Measurements from ENCODE around the gene TAS2R60. TPM values are rescaled to one million over a fixed set of nuclear protein-coding genes. Genes with fewer than 3 reads are reported as not detected.

TAS2R60 gene
- total and polyA plus RNA-seq, 2 donors from 2014 or later = not detected

DNA sequence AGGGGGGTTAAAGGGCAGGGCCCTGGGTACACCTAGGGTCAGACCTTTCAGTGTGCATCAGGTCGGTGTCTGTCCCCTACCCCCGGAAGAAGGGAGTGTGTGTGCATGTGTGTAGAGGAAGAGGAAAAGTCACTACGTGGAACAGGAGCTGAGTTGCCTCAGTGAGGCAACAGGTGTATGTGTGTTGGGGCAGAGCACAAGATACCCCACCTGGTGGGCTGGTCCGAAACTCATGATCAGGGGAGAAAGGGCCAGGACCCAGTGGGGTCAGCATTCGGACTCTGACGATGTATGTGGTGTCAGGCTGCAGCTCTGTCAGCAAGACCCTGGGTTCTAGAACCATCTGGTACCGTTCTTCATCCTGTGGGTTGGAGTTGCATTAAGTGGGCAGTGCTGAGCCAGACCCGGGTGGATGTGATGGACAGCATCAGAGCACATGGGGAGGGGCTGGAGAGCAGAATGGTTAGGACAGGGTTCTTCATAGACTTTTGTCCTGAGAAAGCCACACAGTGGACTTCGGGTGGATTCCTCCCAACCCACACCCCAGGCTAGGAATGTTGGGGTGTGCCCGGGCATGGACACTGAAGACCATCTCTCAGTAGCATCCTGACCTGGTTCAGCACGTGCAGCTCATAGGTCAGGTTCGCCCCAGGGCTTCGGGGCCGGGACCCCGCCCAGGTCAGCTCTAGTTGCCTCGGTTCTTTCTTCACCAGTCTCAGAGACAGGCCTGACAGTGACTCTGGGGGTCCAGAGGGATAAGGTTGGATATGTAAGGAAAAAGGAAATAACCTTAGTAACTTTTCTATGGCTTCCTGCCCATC lies 45.3 kb upstream of the TAS2R60 start:
- TF ChIP-seq, protein P1, sequence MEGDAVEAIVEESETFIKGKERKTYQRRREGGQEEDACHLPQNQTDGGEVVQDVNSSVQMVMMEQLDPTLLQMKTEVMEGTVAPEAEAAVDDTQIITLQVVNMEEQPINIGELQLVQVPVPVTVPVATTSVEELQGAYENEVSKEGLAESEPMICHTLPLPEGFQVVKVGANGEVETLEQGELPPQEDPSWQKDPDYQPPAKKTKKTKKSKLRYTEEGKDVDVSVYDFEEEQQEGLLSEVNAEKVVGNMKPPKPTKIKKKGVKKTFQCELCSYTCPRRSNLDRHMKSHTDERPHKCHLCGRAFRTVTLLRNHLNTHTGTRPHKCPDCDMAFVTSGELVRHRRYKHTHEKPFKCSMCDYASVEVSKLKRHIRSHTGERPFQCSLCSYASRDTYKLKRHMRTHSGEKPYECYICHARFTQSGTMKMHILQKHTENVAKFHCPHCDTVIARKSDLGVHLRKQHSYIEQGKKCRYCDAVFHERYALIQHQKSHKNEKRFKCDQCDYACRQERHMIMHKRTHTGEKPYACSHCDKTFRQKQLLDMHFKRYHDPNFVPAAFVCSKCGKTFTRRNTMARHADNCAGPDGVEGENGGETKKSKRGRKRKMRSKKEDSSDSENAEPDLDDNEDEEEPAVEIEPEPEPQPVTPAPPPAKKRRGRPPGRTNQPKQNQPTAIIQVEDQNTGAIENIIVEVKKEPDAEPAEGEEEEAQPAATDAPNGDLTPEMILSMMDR (IDR thresholded peaks at IDR 0.05; ENCODE audit: borderline replicate concordance, extremely low read depth, insufficient read depth) = no peak
- Histone ChIP-seq H3K4me3 (ENCODE audit: low read length in 3 of 3) (no peak overlapping the region), H3K4me1 (ENCODE audit: control insufficient read depth in 2 of 3, insufficient read depth in 2 of 3, low read depth in 1 of 3, low read length in 3 of 3) (peaks cover 0 to 14% (median 0%) of the 10 kb centered on the region in 3 donors), H3K36me3 (ENCODE audit: control insufficient read depth in 2 of 3, insufficient read depth in 3 of 3, low read length in 3 of 3) (peaks cover 0 to 5% (median 0%) of the 10 kb centered on the region in 3 donors), H3K9me3 (ENCODE audit: control insufficient read depth in 2 of 3, insufficient read depth in 1 of 3, low read length in 3 of 3) (no peaks in the 10 kb centered on the region), H3K27me3 (ENCODE audit: control insufficient read depth, insufficient read depth, low read length) (no peaks in the 10 kb centered on the region), H3K9ac (ENCODE audit: low read length in 3 of 3) (no peak overlapping the region), H3K27ac (ENCODE audit: low read depth in 2 of 2, low read length in 2 of 2) (no peak overlapping the region)
- intact Hi-C loops (cut with DNase I) = no loop called here
- DNase-seq (no peak), FAIRE-seq (no peak)

- Histone ChIP-seq H3K9me3 (ENCODE audit: control insufficient read depth in 2 of 3, insufficient read depth in 1 of 3, low read length in 3 of 3) (no peaks in the 10 kb centered on the region), H3K27me3 (ENCODE audit: control insufficient read depth, insufficient read depth, low read length) (no peaks in the 10 kb centered on the region), H3K36me3 (ENCODE audit: control insufficient read depth in 2 of 3, insufficient read depth in 3 of 3, low read length in 3 of 3) (peaks cover 0 to 5% (median 0%) of the 10 kb centered on the region in 3 donors), H3K9ac (ENCODE audit: low read length in 3 of 3) (no peak overlapping the region), H3K4me1 (ENCODE audit: control insufficient read depth in 2 of 3, insufficient read depth in 2 of 3, low read depth in 1 of 3, low read length in 3 of 3) (peaks cover 0 to 10% (median 0%) of the 10 kb centered on the region in 3 donors), H3K27ac (ENCODE audit: low read depth in 2 of 2, low read length in 2 of 2) (no peak overlapping the region), H3K4me3 (ENCODE audit: low read length in 3 of 3) (no peak overlapping the region)
- DNase-seq (no peak), FAIRE-seq (no peak)
- TF ChIP-seq, protein P1 (IDR thresholded peaks at IDR 0.05; ENCODE audit: borderline replicate concordance, extremely low read depth, insufficient read depth) = no peak
- intact Hi-C loops (cut with DNase I) = no loop called here
Measured at GRCh38 chr7:143398616-143399015, 44.6 kb upstream of the TAS2R60 start.

GRCh38 chr7:143399151-143399550 lies 44.1 kb upstream of the TAS2R60 start:
- Histone ChIP-seq H3K4me1 (ENCODE audit: control insufficient read depth in 2 of 3, insufficient read depth in 2 of 3, low read depth in 1 of 3, low read length in 3 of 3) (peaks cover 0 to 10% (median 0%) of the 10 kb centered on the region in 3 donors), H3K9ac (ENCODE audit: low read length in 3 of 3) (no peak overlapping the region), H3K27me3 (ENCODE audit: control insufficient read depth, insufficient read depth, low read length) (no peaks in the 10 kb centered on the region), H3K27ac (ENCODE audit: low read depth in 2 of 2, low read length in 2 of 2) (no peak overlapping the region), H3K36me3 (ENCODE audit: control insufficient read depth in 2 of 3, insufficient read depth in 3 of 3, low read length in 3 of 3) (peaks cover 0 to 5% (median 0%) of the 10 kb centered on the region in 3 donors), H3K4me3 (ENCODE audit: low read length in 3 of 3) (no peak overlapping the region), H3K9me3 (ENCODE audit: control insufficient read depth in 2 of 3, insufficient read depth in 1 of 3, low read length in 3 of 3) (no peaks in the 10 kb centered on the region)
- FAIRE-seq (no peak), DNase-seq (no peak)
- intact Hi-C loops (cut with DNase I) = no loop called here
- TF ChIP-seq, protein P1 (IDR thresholded peaks at IDR 0.05; ENCODE audit: borderline replicate concordance, extremely low read depth, insufficient read depth) = no peak

Measured in kidney (tissue), 14 donors.